Measurements from ENCODE around the gene DPP6. TPM values are rescaled to one million over a fixed set of nuclear protein-coding genes. Genes with fewer than 3 reads are reported as not detected.

The DPP6 gene
- polyA plus RNA-seq, 1 of the 3 experiments (the other 2 are of a cell fraction), result not detected

GRCh38 chr7:154649434-154649833 lies 597.2 kb downstream of the DPP6 start:
- no peaks in the 10 kb centered on the region for H3K27me3 ChIP-seq (ENCODE audit: insufficient read depth)
- H3K36me3 ChIP-seq (replicated peaks in 1 of 2; ENCODE audit: control insufficient read depth in 1 of 2, insufficient read depth in 2 of 2, low read length in 1 of 2), result no peaks in the 10 kb centered on the region
- no peaks in the 10 kb centered on the region for H3F3A ChIP-seq (replicated peaks; ENCODE audit: insufficient read depth)
- H3K4me1 ChIP-seq (ENCODE audit: control insufficient read depth in 1 of 2, insufficient read depth in 2 of 2, low read depth in 1 of 2, low read length in 1 of 2), result no peaks in the 10 kb centered on the region
- 56% methylated on average over 4 of the region's 5 CpGs for WGBS (ENCODE audit: low lambda C conversion rate)
- ChIA-PET POLR2A (no interaction called here), CTCF (interaction anchor here (1.5 kb wide), 1 partner anchor 9 kb away, joined by 9 read pairs; no protein-coding TSS in a partner anchor)
- H3K9me3 ChIP-seq, result no peaks in the 10 kb centered on the region; the same call in 1 of the 2 replicates
- no peak overlapping the region for H3K4me2 ChIP-seq
- no peak for DNase-seq
- no peak for TF ChIP-seq RAD21 (IDR thresholded peaks at IDR 0.05; ENCODE audit: low read length)
- no peak for TF ChIP-seq MEF2A (IDR thresholded peaks at IDR 0.05; ENCODE audit: borderline replicate concordance, low read depth)
- no peak for TF ChIP-seq TCF12 (IDR thresholded peaks at IDR 0.05)
- TF ChIP-seq NRF1 (IDR thresholded peaks at IDR 0.05; ENCODE audit: low read depth, low read length), result no peak
- H2AFZ ChIP-seq (ENCODE audit: low read depth), result no peak overlapping the region
- no peak overlapping the region for H3K4me3 ChIP-seq (ENCODE audit: low read depth in 2 of 2, low read length in 1 of 2)
- H3K79me2 ChIP-seq (ENCODE audit: insufficient read depth), result no peaks in the 10 kb centered on the region
- H3K9ac ChIP-seq, result no peak overlapping the region
- H3K27ac ChIP-seq (ENCODE audit: low read depth in 2 of 2, low read length in 1 of 2), result no peak overlapping the region
- no peaks in the 10 kb centered on the region for H3K9me2 ChIP-seq
- H4K20me1 ChIP-seq (ENCODE audit: insufficient read depth), result no peaks in the 10 kb centered on the region

GRCh38 chr7:154650275-154650674 lies 598.1 kb downstream of the DPP6 start:
- no peaks in the 10 kb centered on the region for H3K79me2 ChIP-seq (ENCODE audit: insufficient read depth)
- no peak overlapping the region for H3K4me2 ChIP-seq
- WGBS (ENCODE audit: low lambda C conversion rate), result 15% methylated on average over 4 of the region's 4 CpGs
- no peaks in the 10 kb centered on the region; the same call in 1 of the 2 replicates for H3K9me3 ChIP-seq
- H3K27me3 ChIP-seq (ENCODE audit: insufficient read depth), result no peaks in the 10 kb centered on the region
- ChIA-PET POLR2A (no interaction called here), CTCF (interaction anchor here (1.5 kb wide), 1 partner anchor 10 kb away, joined by 7 read pairs; no protein-coding TSS in a partner anchor)
- H2AFZ ChIP-seq (ENCODE audit: low read depth), result no peak overlapping the region
- no peak overlapping the region for H3K4me3 ChIP-seq (ENCODE audit: low read depth in 2 of 2, low read length in 1 of 2)
- H3K4me1 ChIP-seq (ENCODE audit: control insufficient read depth in 1 of 2, insufficient read depth in 2 of 2, low read depth in 1 of 2, low read length in 1 of 2), result no peaks in the 10 kb centered on the region
- H3F3A ChIP-seq (replicated peaks; ENCODE audit: insufficient read depth), result no peaks in the 10 kb centered on the region
- no peaks in the 10 kb centered on the region for H4K20me1 ChIP-seq (ENCODE audit: insufficient read depth)
- TF ChIP-seq NRF1 (IDR thresholded peaks at IDR 0.05; ENCODE audit: low read depth, low read length), result no peak
- no peak for TF ChIP-seq GABPA (IDR thresholded peaks at IDR 0.05; ENCODE audit: low read depth)
- no peak for TF ChIP-seq RFX5 (IDR thresholded peaks at IDR 0.05; ENCODE audit: low read length)
- no peak for TF ChIP-seq RCOR1 (IDR thresholded peaks at IDR 0.05; ENCODE audit: low read length)
- TF ChIP-seq JUND (IDR thresholded peaks at IDR 0.05), result no peak
- TF ChIP-seq RAD21 (IDR thresholded peaks at IDR 0.05; ENCODE audit: low read length), result no peak
- TF ChIP-seq YY1 (IDR thresholded peaks at IDR 0.05; ENCODE audit: low read depth), result no peak
- no peak for TF ChIP-seq MXI1 (IDR thresholded peaks at IDR 0.05; ENCODE audit: low read depth, low read length)
- no peak for TF ChIP-seq TCF12 (IDR thresholded peaks at IDR 0.05)
- TF ChIP-seq USF2 (IDR thresholded peaks at IDR 0.05; ENCODE audit: borderline replicate concordance, low read depth, low read length), result no peak
- TF ChIP-seq GATA2 (CRISPR knock-in tag; IDR thresholded peaks at IDR 0.05), result no peak
- TF ChIP-seq EP300 (IDR thresholded peaks at IDR 0.05; ENCODE audit: borderline replicate concordance in 1 of 2, low read depth in 1 of 2, low read length in 1 of 2), result no peak
- no peak for TF ChIP-seq SIN3A (IDR thresholded peaks at IDR 0.05; ENCODE audit: borderline replicate concordance, low read depth, low read length)
- no peak for TF ChIP-seq MEF2A (IDR thresholded peaks at IDR 0.05; ENCODE audit: borderline replicate concordance, low read depth)
- no peak overlapping the region for H3K9ac ChIP-seq
- no peaks in the 10 kb centered on the region for H3K9me2 ChIP-seq
- no peaks in the 10 kb centered on the region for H3K36me3 ChIP-seq (replicated peaks in 1 of 2; ENCODE audit: control insufficient read depth in 1 of 2, insufficient read depth in 2 of 2, low read length in 1 of 2)
- no peak overlapping the region for H3K27ac ChIP-seq (ENCODE audit: low read depth in 2 of 2, low read length in 1 of 2)
- DNase-seq, result no peak
